AG09319 (cell line): ENCODE results near the gene TMEM182.

Experiments
- DNase-seq: peaks from one replicate; pipeline ENCODE4 v3.0.0-alpha.2; 2010; ENCODE audit warnings: low read depth; ENCODE audit errors: extremely low read depth
- TF ChIP-seq, protein P1 (sequence below): IDR thresholded peaks from 2 replicates; pipeline ENCODE4 v1.5.1; 2011; ENCODE audit warnings: low read depth, mild to moderate bottlenecking, inconsistent platforms, low read length, moderate library complexity

TMEM182 gene

DNA sequence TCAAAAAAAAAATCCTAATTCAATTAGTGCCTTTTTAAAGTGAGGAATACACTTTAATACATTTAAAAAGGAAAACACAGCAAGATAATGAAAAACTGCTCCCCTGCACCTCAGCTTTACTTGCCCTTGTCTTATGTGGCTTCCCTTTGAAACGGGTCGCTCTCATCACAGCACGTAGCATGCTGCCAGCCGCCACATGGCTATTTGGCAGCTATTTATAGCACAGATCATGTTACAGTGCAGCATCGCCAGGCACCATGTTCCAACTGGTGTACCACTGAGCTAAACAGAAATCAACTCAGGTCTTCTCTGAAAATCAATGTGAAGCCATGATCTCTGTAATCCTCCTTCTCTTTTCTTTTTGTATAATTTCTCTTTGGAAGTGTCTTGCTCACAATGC is 65.1 kb downstream of the TMEM182 start:
- TF ChIP-seq, protein P1, sequence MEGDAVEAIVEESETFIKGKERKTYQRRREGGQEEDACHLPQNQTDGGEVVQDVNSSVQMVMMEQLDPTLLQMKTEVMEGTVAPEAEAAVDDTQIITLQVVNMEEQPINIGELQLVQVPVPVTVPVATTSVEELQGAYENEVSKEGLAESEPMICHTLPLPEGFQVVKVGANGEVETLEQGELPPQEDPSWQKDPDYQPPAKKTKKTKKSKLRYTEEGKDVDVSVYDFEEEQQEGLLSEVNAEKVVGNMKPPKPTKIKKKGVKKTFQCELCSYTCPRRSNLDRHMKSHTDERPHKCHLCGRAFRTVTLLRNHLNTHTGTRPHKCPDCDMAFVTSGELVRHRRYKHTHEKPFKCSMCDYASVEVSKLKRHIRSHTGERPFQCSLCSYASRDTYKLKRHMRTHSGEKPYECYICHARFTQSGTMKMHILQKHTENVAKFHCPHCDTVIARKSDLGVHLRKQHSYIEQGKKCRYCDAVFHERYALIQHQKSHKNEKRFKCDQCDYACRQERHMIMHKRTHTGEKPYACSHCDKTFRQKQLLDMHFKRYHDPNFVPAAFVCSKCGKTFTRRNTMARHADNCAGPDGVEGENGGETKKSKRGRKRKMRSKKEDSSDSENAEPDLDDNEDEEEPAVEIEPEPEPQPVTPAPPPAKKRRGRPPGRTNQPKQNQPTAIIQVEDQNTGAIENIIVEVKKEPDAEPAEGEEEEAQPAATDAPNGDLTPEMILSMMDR = no peak
- no peak for DNase-seq

DNA sequence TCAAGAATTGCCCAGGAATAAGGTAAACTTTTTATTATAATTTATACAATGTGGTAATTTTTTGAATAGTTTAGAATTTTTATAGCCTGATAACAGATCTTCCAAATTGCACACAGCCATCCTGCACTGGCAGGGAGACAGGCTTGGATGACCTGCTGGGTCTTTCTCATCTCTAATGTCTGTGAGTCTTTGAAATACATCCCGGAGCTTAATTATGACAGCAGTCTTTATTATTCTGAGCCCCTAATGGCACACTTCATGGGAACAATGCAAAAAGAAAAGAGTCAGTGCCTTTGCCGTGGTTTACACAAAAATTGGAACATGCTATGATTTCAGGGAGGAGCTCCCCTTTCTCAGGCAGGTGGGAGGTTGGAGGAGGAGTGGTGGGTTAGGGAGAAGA is 71.0 kb downstream of the TMEM182 start:
- DNase-seq = no peak

DNA sequence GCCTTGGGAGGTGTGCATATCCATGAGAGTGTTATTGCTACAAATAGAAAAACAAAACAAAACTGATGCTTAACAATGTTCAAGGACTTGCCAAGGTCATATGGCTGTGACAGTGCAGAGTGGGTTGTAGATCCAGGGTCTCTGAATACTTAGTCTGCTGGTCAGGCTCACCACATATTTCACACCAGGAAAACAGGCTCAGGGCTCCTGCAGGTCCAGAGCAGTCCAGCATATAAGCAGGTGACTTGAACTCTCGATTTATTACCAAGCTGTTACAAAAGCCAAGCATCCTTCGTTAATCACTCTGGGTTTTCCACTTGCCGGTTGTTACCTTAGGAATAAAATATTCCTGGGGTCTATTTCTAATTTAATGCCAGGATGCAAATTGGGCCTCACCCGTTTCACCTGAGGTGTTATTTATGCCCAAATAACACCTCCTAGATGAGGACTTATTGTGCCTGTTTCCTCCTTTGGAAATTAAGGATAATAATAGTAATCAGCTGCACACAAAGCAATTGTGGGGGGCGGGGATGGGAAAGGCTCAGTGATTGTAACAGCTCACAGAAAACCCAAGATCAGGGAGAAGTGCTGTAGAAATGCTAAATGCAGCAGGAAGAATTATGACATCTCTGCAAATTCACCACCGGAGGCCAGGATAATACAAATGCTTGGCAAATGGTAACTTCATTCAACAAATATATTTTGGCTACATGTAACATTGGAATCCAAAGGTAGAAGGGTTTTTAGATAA is 72.9 kb downstream of the TMEM182 start:
- DNase-seq = no peak
- TF ChIP-seq, protein P1 = no peak

More for the DNA sequence above, 71.0 kb downstream of the TMEM182 start:
- TF ChIP-seq, protein P1 = no peak

DNA sequence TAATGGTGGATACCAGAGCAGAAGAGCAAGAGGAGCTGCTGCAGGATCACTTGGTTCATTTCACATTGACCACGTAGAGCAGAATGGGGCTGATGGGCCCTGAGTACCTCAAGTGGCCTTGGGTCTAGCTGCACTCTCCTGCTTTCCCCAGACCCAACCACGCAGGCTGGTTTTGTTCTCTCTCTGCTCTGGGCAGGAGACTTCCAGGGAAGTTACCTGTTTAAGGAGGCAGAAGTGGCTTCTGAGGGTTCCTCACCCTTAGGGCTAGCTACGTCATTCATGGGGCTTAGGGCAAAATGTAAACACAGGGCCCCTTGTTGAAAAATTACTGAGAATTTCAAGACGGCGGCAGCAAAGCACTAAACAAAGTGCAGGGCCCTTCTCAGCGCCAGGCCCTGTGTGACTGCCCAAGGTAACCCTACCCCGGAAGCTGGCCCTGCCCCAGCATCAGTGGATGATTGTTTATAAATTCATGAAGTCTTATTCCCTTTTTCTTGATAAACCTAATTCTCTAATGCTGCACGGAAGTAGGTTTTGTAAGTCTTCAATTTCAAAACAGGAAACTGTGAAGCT is 75.9 kb downstream of the TMEM182 start:
- no peak for DNase-seq

DNA sequence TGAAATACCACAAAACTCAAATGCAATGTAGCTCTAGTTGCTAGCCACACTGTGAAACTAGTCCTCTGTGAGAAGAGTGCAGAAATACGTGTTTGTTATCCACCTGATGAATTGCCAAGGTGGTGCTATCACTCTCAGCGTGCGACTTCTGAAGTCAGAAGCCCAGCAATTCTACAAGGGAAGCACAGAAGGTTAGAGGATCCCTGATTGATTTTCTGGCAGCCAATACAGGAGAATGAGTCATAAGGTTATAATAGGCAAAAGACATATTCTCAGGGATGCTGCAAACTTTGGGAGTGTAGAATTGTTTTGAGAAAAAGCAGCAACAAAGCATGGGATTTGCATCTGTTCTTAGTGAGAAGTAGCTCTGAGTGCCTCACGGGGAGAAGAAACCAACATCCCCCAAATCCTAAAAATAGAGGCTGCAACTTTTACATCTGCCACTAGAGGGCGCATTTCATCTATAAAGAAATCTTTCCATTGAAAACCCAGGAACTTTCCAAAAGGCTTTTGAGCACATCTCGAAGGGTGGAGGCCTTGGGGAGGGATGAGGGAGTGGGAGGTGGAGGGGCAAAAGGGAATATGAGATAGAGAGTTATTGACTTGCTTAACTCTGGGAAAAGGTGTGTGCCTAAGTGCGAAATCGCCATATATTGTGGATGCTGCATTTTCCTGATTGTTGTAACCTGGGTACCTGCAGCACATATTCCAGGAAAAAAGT is 78.0 kb downstream of the TMEM182 start:
- TF ChIP-seq, protein P1 = peak; percentile 72
- no peak for DNase-seq

More for the DNA sequence above, 75.9 kb downstream of the TMEM182 start:
- TF ChIP-seq, protein P1 = no peak

DNA sequence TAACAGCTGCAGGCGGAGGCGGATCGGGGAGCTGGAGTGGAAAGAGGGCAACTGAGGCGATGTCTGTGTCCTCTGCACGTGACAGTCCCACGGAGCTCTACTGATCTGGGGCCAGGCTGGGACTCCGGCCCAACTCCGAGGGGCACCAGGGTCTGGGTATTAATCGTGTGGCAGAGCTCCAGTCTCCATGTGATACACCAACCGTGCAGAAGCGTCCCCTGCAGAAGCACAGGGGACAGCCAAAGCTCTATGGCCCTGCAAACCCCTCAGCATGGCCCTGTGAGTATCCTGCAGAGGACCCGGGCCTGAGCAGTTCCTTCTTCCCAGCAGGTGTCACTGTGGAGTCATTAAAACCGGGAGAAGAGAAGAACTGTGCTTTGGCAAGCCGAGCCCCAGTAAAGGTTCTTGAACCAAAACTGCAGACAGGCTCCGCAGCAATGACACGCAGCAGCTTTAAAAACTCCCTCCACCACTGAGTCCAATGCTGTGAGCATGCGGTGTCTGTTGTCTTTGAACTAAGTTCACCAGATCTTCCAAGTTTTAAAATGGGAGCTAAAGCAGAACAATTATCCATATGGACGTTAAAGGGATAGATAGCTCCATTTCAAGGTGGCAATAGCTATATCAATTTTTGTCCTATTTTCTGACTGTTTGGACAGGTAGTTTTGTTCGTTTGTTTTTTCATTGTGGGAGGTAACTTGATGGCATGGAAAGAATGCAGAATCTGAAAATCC is 79.4 kb downstream of the TMEM182 start:
- no peak for DNase-seq

More for the DNA sequence above, 79.4 kb downstream of the TMEM182 start:
- TF ChIP-seq, protein P1 = peak; percentile 58
